HG03457 (cell line): ENCODE measurements around the gene PITRM1.

Experiments used
- ATAC-seq: cut with Tn5 transposase; IDR thresholded peaks from one replicate; pipeline ENCODE4 v1.9.1; 2021; ENCODE audit warnings: moderate number of reproducible peaks; ENCODE audit not compliant: unreplicated experiment

Gene PITRM1

GRCh38 chr10:3139216-3139910 is 33.2 kb downstream of the PITRM1 start:
- no peak for ATAC-seq

DNA sequence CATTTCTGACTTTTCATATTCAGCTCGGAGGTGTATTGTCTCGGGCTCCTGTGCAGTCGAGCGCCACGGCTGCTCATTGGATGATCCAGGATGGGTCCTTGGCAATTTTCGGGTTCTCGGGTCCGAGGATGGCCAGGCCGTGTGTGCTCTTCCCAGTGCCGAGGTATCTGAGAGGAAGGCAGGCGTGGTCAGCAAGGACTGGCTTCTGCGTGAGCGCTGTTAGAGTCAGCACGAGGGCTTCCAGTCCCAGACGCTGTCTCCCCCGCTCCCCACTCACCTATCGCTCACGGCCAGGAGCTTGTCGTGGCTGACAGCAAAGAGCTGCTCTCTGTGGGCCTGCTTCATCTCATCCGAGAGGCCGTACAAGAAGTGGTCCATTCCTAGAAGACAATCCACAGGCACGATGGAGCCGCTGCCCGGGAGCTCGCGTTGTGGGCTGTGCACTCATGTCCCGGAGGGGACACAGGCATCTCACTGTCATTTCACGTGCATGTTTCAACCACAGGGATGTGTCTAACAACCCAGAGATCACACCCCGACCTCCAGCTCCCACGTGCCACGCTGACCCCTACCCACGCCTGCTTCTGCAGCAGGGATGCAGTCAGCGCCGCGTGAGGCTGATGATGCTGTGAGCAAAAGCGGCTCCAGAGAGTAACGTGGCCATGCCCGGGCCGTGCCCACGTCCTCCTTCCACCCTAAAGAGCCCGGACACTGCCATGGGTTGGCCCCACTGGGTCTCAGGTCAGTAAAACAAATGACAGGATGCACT is 34.4 kb downstream of the PITRM1 start:
- ATAC-seq: no peak

- ATAC-seq: no peak
Measured at GRCh38 chr10:3136763-3137611, 35.6 kb downstream of the PITRM1 start.

- ATAC-seq: no peak
Measured at GRCh38 chr10:3136336-3136735, 36.2 kb downstream of the PITRM1 start.

DNA sequence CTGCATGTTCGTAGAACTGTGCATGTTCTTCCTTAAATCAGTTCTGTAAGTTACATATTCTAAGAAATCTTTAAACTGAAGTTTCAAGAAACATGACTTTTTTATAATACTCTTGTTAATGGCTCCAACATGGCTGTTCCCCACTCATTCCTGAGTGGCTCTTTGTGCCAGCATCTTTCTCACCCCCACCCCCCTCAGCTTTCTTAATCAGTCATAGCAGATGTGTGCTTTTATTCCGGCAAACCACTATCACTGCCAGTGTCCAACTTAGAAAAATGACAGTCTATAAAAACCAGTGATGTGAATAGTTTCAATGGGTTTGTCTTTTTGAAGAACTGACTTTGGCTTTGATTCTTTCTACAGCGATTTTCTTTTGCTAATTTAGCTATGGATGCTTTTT is 37.6 kb downstream of the PITRM1 start:
- no peak for ATAC-seq

DNA sequence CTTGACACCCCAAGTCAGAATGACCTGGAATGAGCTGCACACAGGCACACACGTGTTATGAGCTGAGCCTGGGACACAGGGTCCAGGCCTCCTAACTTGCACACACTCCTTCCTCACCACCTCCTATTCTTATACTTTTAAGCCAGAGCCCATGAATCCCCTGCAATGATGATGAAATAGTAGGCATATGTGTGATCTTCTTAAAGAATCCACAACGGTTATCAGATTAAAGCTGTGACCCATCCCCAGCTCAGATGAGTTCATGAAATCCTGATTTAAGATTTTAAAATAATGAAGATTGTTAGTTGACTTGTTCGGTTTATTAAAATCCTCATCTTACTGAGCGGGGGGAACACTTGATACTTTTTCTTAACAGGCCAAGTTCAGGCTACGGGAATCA is 38.6 kb downstream of the PITRM1 start:
- no peak for ATAC-seq

DNA sequence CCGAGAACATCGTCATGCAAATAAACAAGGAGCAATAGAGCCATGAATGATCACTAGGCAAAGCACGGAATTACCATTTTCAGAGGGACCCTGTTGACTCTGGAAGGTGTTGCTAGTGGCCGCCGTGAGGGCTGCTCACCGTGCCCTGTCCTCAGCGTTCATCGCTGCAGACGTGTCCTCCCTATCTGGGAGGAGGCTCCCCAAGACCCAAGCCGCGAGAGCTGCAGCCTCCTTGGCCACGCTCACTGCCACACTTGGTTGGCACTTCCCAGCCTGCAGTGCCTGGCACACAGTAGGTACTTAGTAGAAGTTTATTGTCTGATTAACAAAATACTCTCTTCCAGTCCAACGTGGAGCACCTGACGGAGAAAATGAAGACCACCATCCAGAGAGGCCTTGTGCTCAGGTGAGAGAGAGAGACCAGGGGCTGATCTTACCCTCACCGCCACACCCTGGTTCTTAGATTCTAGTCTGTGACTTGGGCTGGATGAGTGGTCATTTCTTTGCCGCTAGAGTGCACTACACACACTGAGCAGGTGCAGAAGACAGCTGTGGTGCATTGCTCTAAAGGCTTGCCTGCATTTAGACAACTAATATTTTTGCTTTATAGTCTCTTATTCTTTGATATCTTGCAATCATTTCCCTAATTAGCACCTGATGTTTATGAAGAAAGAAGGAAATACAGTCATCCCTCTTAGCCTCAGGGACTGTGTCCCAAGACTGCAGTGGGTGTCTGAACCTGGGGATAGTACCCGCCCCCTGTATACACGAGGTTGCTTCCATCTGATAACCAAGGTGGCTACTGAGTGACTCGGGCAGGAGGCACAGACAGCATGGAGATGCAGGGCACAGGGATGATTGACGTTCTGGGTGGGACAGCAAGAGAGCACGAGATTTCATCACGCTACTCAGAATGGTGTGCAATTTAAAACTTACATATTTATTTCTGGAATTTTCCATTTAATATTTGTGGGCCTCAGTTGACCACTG is 40.3 kb downstream of the PITRM1 start:
- no peak for ATAC-seq

DNA sequence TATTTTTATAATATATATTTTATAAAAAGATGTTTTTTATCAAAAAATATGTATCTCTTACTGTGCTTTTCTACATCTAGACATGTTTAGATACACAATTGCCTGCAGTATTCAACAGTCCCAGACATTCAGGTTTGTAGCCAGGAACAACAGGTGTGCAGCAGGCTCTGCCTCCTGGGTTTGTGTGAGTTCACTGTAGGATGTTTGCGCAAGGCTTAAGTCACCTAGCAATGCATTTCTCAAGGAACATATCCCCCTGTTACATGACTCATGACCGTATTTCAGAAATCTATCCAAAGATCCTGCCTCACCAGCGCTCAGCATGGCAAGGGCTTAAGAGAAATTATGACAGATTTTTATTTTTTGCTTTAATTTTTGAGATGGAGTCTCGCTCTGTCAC is 41.5 kb downstream of the PITRM1 start:
- ATAC-seq: no peak

- ATAC-seq: no peak
Measured at GRCh38 chr10:3129581-3130340, 42.8 kb downstream of the PITRM1 start.

- ATAC-seq: no peak
Measured at GRCh38 chr10:3128379-3129130, 44.0 kb downstream of the PITRM1 start.

DNA sequence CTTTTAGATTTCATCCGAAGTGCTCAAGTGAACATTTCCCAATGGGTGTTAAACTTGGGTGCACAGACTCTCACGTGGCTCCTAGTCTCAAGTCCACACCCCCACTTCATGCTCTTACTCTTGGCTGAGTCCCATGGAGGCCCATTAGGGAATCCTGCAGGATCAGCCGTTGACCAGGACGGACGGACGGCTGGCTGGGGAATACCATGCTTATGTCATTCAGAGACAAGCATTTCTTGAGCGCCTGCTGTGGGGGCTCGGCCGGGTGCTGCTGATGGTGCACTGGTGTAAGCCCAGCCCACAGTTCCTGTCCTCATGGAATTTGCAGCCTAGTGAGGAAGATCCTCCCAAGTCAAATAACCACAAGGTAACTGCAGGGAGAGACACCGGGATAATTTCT is 44.7 kb downstream of the PITRM1 start:
- ATAC-seq: no peak

- no peak for ATAC-seq
Measured at GRCh38 chr10:3126741-3127346, 45.7 kb downstream of the PITRM1 start.

GRCh38 chr10:3126249-3126648 is 46.3 kb downstream of the PITRM1 start:
- no peak for ATAC-seq

DNA sequence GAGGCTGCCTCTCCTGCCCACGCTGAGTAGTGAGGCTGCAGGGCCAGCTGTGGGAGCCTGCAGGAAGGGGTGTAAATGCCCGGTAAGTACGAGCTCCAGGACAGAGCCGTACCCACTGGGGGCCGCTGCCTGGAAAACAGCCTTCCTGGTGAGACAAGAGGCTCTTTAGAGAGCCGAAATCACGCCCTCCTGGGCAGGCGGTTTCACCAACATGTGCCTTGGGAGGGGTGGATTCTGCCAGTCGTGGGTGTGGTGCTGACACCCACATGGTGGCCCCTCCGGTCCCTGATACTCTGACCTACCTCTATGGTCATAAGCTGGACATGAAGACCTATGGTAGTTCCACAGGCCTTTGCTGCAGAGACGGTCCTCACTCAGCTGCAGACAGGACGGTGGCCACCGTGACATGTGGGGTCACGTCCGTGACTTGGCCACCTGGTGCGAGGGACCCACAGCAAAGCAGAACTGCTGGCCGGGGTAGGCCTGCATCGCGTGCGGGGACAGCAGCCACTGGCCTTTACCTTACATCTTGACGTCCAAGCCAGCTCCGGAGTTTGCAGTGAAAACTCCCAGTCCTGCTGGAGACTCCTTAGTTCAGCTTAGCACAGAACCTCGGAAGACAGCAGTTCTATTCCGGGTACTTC is 46.9 kb downstream of the PITRM1 start:
- no peak for ATAC-seq

GRCh38 chr10:3124412-3125175 is 48.0 kb downstream of the PITRM1 start:
- ATAC-seq: no peak

GRCh38 chr10:3123571-3124411 is 48.8 kb downstream of the PITRM1 start:
- no peak for ATAC-seq
